ENCODE measurements around the gene ZBTB45.

- TF ChIP-seq GABPB1 (CRISPR knock-in tag; IDR thresholded peaks at IDR 0.05) (no peak), NR3C1 (CRISPR knock-in tag; conservative IDR thresholded peaks at IDR 0.05; ENCODE audit: low read depth) (no peak), CTCF (IDR thresholded peaks at IDR 0.05) (no peak), E2F4 (CRISPR knock-in tag; IDR thresholded peaks at IDR 0.05; ENCODE audit: borderline replicate concordance, low read depth) (no peak), SMAD3 (CRISPR knock-in tag; IDR thresholded peaks at IDR 0.05; ENCODE audit: borderline replicate concordance) (no peak), ATF2 (CRISPR knock-in tag; IDR thresholded peaks at IDR 0.05; ENCODE audit: borderline replicate concordance, low read depth) (no peak), MAX (CRISPR knock-in tag; IDR thresholded peaks at IDR 0.05) (no peak), USF1 (CRISPR knock-in tag; IDR thresholded peaks at IDR 0.05) (no peak), SMAD4 (CRISPR knock-in tag; IDR thresholded peaks at IDR 0.05) (no peak), ZNF512 (CRISPR knock-in tag; IDR thresholded peaks at IDR 0.05; ENCODE audit: borderline replicate concordance) (no peak), ATF3 (CRISPR knock-in tag; conservative IDR thresholded peaks at IDR 0.05) (no peak), OVOL2 (CRISPR knock-in tag; IDR thresholded peaks at IDR 0.05; ENCODE audit: borderline replicate concordance) (no peak), MYBL2 (CRISPR knock-in tag; IDR thresholded peaks at IDR 0.05) (no peak)
Observed at GRCh38 chr19:58563823-58564222, 44.2 kb upstream of the ZBTB45 start.

All from WTC11 (cell line).